ENCODE data around the gene FDCSP. TPM values are rescaled to one million over a fixed set of nuclear protein-coding genes. Genes with fewer than 3 reads are reported as not detected.

The FDCSP gene
- total and polyA plus RNA-seq, 2 of the 8 experiments (the other 6 are each of a cell fraction or from before 2014, with no cell fraction given): not detected

DNA sequence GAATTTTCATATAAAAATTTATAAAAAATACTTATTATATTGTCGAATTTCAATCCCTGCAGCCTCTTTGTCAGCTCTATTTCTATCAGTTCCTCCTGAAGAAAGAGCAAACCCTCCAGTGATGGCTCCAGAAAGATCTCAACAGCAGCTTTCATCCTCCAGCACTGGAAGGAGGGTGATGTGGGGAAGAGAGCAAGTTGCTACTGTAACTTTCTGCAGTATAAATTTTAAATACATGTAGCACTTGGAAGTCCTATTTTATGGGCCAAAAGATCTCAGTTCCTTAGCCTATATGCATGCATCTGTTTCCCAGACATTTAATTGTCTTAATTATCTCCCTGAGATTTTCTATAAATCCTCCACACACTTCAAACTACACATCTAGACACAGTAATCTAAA is 44.1 kb upstream of the FDCSP start (continued):
- TF ChIP-seq GABPA (IDR thresholded peaks at IDR 0.05; ENCODE audit: borderline replicate concordance, insufficient read depth, low read length): no peak
- TF ChIP-seq RBBP5 (IDR thresholded peaks at IDR 0.05; ENCODE audit: borderline replicate concordance, low read depth, low read length): no peak
- TF ChIP-seq CREB1 (IDR thresholded peaks at IDR 0.05): no peak
- no peak for TF ChIP-seq CHD1 (IDR thresholded peaks at IDR 0.05; ENCODE audit: low read depth, low read length)
- no peak for TF ChIP-seq RXRA (IDR thresholded peaks at IDR 0.05; ENCODE audit: insufficient read depth, low read depth, low read length)
- TF ChIP-seq TAF7 (optimal IDR thresholded peaks at IDR 0.05; ENCODE audit: borderline replicate concordance, low read depth, low read length): no peak
- TF ChIP-seq, protein P1, sequence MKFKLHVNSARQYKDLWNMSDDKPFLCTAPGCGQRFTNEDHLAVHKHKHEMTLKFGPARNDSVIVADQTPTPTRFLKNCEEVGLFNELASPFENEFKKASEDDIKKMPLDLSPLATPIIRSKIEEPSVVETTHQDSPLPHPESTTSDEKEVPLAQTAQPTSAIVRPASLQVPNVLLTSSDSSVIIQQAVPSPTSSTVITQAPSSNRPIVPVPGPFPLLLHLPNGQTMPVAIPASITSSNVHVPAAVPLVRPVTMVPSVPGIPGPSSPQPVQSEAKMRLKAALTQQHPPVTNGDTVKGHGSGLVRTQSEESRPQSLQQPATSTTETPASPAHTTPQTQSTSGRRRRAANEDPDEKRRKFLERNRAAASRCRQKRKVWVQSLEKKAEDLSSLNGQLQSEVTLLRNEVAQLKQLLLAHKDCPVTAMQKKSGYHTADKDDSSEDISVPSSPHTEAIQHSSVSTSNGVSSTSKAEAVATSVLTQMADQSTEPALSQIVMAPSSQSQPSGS (IDR thresholded peaks at IDR 0.05; ENCODE audit: low read length): no peak
